HG03175 (cell line): ENCODE measurements around the gene UGT2B7.

Experiments
- ATAC-seq: cut with Tn5 transposase; IDR thresholded peaks from one replicate; pipeline ENCODE4 v1.9.1; 2021; ENCODE audit warnings: mild to moderate bottlenecking, moderate library complexity; ENCODE audit not compliant: unreplicated experiment

UGT2B7 gene

GRCh38 chr4:69147334-69147733, 51.1 kb downstream of the UGT2B7 start:
- no peak for ATAC-seq

GRCh38 chr4:69154021-69154420, 57.7 kb downstream of the UGT2B7 start:
- no peak for ATAC-seq

DNA sequence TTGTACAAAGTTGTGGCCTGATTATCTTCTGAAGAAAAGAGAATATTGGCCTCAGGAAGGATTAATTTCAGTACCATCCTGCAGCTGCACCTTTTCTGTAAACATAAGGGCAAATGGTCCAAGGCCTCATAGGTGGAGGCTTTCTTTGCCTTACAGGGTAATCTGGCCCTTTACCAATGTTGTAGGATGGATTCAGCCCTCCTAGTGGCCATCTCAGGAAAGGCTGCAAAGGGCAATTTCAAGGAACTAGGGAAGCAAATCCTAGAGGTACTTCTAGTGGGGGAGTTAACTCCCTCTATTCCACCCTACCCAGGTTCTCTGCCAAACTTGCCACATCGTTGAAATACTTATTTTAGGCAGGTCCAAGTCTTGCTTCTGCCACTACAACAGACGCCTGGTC, 60.6 kb downstream of the UGT2B7 start:
- ATAC-seq, result no peak
